HepG2 (cell line): ENCODE results near the gene SAMSN1.

Source experiments
- ERF ChIP-seq: IDR thresholded peaks from 2 replicates; pipeline ENCODE4 v1.6.1; 2018; ENCODE audit warnings: missing biosample characterization, missing genetic modification reagents
- TCF12 ChIP-seq, 2 experiments: fragments of 450-650 bp in 1 of 2; sonication (generic) in 1 of 2; formaldehyde crosslinking in 1 of 2; IDR thresholded peaks; 2 replicates each; pipeline versions ENCODE4 v1.6.1 to v1.8.0; 2017 to 2022; ENCODE audit warnings: antibody characterized with exemption in 1 of 2, mild to moderate bottlenecking in 1 of 2, missing genetic modification reagents in 1 of 2, moderate library complexity in 1 of 2
- ZNF407 ChIP-seq: sonication (generic); formaldehyde crosslinking; IDR thresholded peaks from one replicate; pipeline ENCODE4 v1.5.1; 2020; ENCODE audit warnings: mild to moderate bottlenecking, missing genetic modification reagents; ENCODE audit errors: not compliant biosample characterization
- TF ChIP-seq, protein P1 (sequence below): sonication (generic); formaldehyde crosslinking; IDR thresholded peaks from 2 replicates; pipeline ENCODE4 v1.4.0; 2020; ENCODE audit warnings: missing genetic modification reagents
- TF ChIP-seq, protein P2 (sequence below): sonication (generic); formaldehyde crosslinking; IDR thresholded peaks from 2 replicates; pipeline ENCODE4 v1.4.0; 2020; ENCODE audit warnings: low read depth, mild to moderate bottlenecking, missing genetic modification reagents

DNA sequence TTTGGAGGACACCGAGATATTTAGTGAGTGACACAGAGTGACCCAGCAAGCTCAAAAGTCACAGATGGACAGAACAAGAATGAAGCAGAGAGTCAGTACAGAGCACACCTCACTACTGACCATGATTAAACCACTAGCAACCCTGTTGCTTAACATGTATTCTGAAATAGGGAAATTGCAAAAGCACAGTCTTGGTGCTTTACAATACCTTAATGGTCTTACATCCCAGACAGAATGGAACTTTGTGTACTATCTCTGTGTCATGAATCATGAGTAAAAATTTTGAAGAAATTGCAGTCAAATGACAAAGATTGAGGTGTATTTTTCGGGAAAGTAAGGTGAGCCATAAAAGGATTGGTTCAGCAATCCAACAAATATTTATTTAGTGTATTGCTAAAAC lies 2.7 kb upstream of the SAMSN1 start:
- TF ChIP-seq, protein P1, sequence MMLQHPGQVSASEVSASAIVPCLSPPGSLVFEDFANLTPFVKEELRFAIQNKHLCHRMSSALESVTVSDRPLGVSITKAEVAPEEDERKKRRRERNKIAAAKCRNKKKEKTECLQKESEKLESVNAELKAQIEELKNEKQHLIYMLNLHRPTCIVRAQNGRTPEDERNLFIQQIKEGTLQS (CRISPR knock-in tag), result no peak
- TF ChIP-seq ZNF407 (no peak), TCF12 (IDR thresholded peaks at IDR 0.05) (no peak), TCF12 (CRISPR knock-in tag; IDR thresholded peaks at IDR 0.05) (no peak), ERF (CRISPR knock-in tag) (no peak)
- TF ChIP-seq, protein P2, sequence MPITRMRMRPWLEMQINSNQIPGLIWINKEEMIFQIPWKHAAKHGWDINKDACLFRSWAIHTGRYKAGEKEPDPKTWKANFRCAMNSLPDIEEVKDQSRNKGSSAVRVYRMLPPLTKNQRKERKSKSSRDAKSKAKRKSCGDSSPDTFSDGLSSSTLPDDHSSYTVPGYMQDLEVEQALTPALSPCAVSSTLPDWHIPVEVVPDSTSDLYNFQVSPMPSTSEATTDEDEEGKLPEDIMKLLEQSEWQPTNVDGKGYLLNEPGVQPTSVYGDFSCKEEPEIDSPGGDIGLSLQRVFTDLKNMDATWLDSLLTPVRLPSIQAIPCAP (CRISPR knock-in tag), result no peak
